ENCODE data around the gene ZBED4.

The ZBED4 gene

DNA sequence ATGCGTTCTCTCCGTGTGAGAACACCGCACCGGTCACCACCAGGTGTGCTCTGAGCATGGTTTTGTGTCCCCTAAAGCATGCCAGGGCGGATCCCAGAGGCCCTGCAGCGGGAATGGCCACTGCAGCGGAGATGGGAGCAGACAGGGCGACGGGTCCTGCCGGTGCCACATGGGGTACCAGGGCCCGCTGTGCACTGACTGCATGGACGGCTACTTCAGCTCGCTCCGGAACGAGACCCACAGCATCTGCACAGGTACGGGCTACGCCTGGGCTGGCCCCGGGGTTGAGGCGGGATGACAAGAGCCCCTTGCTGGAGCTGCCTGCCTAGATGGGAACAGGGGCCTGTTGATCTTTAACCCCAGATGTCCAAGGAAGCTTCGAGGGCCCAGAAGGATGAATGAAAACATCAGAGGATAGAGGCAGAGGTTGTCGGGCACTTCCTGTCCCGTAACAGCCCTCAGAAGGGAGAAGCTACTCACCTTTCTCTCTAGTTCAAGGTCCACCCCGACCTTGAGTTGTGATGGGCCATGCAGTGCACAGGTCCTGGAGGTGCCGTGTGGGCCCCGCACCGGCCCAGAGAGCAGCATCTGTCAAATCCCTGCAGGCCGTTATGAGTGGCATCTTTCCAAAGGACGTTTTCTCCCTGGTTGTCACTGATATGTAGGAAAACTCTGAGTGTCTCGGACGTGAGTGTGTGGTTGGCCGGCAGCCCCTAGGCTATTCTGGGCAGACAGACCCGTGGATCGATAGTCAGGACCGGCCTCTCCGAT lies 68.0 kb downstream of the ZBED4 start:
- ChIA-PET CTCF (no interaction called here), POLR2A (ENCODE audit: low non-redundant PET) (no interaction called here)
- DNase-seq (ENCODE audit: low spot score): no peak
- peak overlapping the region; percentile 37 for H3K27ac ChIP-seq
- TF ChIP-seq, protein P1, sequence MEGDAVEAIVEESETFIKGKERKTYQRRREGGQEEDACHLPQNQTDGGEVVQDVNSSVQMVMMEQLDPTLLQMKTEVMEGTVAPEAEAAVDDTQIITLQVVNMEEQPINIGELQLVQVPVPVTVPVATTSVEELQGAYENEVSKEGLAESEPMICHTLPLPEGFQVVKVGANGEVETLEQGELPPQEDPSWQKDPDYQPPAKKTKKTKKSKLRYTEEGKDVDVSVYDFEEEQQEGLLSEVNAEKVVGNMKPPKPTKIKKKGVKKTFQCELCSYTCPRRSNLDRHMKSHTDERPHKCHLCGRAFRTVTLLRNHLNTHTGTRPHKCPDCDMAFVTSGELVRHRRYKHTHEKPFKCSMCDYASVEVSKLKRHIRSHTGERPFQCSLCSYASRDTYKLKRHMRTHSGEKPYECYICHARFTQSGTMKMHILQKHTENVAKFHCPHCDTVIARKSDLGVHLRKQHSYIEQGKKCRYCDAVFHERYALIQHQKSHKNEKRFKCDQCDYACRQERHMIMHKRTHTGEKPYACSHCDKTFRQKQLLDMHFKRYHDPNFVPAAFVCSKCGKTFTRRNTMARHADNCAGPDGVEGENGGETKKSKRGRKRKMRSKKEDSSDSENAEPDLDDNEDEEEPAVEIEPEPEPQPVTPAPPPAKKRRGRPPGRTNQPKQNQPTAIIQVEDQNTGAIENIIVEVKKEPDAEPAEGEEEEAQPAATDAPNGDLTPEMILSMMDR (conservative IDR thresholded peaks at IDR 0.05; ENCODE audit: low read depth): no peak

DNA sequence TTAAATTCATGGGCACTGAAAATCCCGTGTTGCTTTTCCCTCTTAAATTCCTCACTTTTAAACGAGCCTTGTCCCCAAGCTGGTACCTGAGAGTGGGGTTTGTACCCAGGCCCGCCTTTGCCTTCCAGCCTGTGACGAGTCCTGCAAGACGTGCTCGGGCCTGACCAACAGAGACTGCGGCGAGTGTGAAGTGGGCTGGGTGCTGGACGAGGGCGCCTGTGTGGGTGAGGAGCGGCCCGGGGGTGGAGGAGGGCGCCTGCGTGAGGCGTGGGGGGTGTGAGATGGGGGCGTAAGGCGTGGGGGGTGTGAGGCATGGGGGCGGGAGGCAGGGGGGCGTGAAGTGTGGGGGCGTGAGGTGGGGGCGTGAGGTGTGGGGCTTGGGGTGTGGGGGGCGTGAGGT lies 68.8 kb downstream of the ZBED4 start:
- POLR2A ChIA-PET (ENCODE audit: low non-redundant PET): no interaction called here
- TF ChIP-seq, protein P1 (conservative IDR thresholded peaks at IDR 0.05; ENCODE audit: low read depth): no peak
- peak overlapping the region; percentile 37 for H3K27ac ChIP-seq

DNA sequence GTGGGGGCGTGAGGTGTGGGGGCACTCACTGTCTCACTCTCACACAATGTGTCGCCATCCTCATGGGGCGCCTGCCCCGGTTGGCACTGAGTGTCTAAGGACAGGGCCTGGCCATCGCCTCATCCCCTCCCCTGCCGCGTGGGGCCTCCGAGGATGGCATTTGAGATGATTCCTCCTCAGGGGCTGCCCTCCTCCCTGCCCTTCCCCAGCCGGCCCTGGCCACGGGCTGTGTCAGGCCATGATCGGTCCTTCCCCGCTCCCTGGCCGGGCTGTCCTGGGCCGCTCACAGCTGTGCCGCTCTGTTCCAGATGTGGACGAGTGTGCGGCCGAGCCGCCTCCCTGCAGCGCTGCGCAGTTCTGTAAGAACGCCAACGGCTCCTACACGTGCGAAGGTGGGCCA lies 69.3 kb downstream of the ZBED4 start:
- ChIA-PET CTCF (no interaction called here), POLR2A (ENCODE audit: low non-redundant PET) (no interaction called here)
- peak overlapping the region; percentile 16; the same call in 1 of the 2 replicates for H3K27ac ChIP-seq
- no peak for DNase-seq (ENCODE audit: low spot score)
- TF ChIP-seq, protein P1 (conservative IDR thresholded peaks at IDR 0.05; ENCODE audit: low read depth): no peak

More for the DNA sequence above, 68.8 kb downstream of the ZBED4 start:
- DNase-seq (ENCODE audit: low spot score): no peak
- CTCF ChIA-PET: no interaction called here

DNA sequence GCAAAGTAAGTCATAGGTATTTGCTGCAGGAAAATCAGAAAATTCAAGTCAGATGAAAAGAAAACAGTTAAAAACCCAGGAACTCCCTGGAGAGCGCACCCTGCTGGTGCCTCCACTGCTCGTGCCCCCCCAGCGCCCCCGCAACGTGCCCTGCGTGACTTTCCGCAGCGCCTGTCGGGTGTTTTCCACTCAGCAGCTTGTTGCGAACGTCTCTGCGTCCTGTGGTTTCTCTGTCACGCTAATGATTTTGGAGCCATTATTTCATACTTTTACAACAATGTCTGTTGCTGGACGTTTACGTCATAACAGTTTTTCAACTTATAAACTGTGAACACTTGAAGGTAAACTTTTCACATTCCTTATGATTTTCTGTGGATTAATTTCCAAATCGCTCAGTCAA lies 69.8 kb downstream of the ZBED4 start:
- no peak for DNase-seq (ENCODE audit: low spot score)
- POLR2A ChIA-PET (ENCODE audit: low non-redundant PET): no interaction called here
- TF ChIP-seq, protein P1 (conservative IDR thresholded peaks at IDR 0.05; ENCODE audit: low read depth): 0 out of 2 replicates have a peak, but pooled peaks have one; percentile 12
- CTCF ChIA-PET: no interaction called here
- peak overlapping the region; percentile 16; the same call in 1 of the 2 replicates for H3K27ac ChIP-seq

DNA sequence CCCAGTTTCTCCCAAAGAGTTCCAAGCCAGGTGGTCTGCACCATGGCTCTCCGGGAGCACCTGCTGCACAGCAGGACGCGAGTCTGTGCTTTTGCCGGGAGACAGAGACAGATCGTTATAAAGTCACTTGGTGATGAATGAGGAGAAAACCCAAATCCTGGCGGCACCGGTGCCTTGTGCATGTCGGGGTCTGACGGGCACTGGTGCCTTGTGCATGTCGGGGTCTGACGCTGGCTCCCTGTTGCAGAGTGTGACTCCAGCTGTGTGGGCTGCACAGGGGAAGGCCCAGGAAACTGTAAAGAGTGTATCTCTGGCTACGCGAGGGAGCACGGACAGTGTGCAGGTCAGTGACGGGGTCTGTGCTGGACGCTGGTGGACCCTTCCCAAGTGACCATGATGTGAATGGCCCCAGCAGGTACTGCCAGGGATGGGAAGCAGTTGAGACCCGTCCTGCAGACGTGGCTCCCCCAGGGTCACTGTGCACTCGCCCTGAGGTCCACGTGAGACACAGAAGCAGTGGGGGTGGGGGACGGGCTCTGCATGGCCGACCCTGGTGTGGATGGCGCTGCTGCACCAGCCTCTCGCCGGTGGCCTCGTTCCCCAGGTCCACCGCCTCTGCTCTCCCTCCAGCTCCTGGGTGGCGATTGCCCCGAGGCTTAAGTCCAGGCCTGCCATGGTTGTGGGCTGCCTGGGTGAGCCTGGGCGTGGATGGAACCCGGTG lies 70.6 kb downstream of the ZBED4 start:
- H3K27ac ChIP-seq: no peak overlapping the region
- ChIA-PET POLR2A (ENCODE audit: low non-redundant PET) (no interaction called here), CTCF (no interaction called here)
- TF ChIP-seq, protein P1 (conservative IDR thresholded peaks at IDR 0.05; ENCODE audit: low read depth): no peak
- no peak for DNase-seq (ENCODE audit: low spot score)

DNA sequence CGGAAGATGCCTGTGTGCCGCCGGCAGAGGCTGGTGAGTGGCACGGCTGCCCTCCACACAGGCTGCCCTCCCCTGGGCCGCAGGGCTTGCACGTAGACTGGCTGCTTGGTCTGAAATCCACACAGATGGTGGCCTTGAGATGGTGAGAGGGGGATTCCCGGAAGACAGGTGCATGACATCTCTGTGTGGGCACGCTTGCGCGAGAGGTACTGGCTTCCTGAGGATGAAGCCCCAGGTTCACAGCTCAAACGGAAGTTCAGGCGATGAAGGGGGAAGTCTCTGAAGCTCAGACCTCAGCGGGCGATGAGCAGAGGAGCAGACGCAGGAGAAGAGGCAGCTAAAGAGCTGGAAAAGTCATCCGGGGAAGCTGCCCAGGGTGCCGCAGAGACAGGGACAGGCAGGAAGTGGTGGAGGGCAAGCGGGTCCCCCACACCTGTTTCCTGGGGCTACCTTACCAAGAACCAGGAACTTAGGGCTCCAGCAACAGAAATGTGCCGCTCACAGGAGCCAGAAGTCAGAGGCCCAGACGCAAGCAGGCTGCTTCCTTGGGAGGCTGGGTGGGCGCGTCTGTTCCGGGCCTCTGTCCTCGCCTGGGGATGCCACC lies 72.0 kb downstream of the ZBED4 start:
- TF ChIP-seq, protein P1 (conservative IDR thresholded peaks at IDR 0.05; ENCODE audit: low read depth): no peak
- POLR2A ChIA-PET (ENCODE audit: low non-redundant PET): no interaction called here
- CTCF ChIA-PET: no interaction called here
- DNase-seq (ENCODE audit: low spot score): no peak
- H3K27ac ChIP-seq: peak overlapping the region; percentile 21; the same call in 1 of the 2 replicates

All from RWPE1 (cell line).